ENCODE measurements around the gene HRG. TPM values are rescaled to one million over a fixed set of nuclear protein-coding genes. Genes with fewer than 3 reads are reported as not detected.

HRG gene
- polyA plus RNA-seq, 1 donor (not counting 4 experiments of a cell fraction or from before 2014, with no cell fraction given): 0.03 TPM

GRCh38 chr3:186664119-186664495 is 1.7 kb upstream of the HRG start:
- H3K4me3 ChIP-seq (ENCODE audit: control insufficient read depth in 2 of 3, extremely low read depth in 1 of 3, insufficient read depth in 2 of 3, low read depth in 1 of 3, low read length in 3 of 3): no peak overlapping the region
- DNase-seq (ENCODE audit: low read depth, low spot score): no peak
- H3K9me3 ChIP-seq (ENCODE audit: control insufficient read depth, low read depth, low read length): no peaks in the 10 kb centered on the region
- H3K27me3 ChIP-seq (ENCODE audit: control insufficient read depth, extremely low read depth, insufficient read depth, low read length): no peaks in the 10 kb centered on the region
- no peaks in the 10 kb centered on the region for H4K20me1 ChIP-seq (ENCODE audit: control insufficient read depth, extremely low read depth, insufficient read depth, low read length)
- no peak for FAIRE-seq
- no peak overlapping the region for H3K27ac ChIP-seq (ENCODE audit: control insufficient read depth, insufficient read depth, low read length)
- H3K4me1 ChIP-seq (ENCODE audit: control insufficient read depth, extremely low read depth, insufficient read depth, low read length): peaks cover 7% of the 10 kb centered on the region
- dilution Hi-C loops (cut with MboI; ENCODE audit: extremely low pct_ligation_motif_present, low sequenced_read_pairs): no loop called here
- no peak for TF ChIP-seq EZH2 (IDR thresholded peaks at IDR 0.05; ENCODE audit: low read length)
- TF ChIP-seq CTCF (optimal IDR thresholded peaks at IDR 0.05 in 1 of 3, IDR thresholded peaks at IDR 0.05 in 1 of 3, conservative IDR thresholded peaks at IDR 0.05 in 1 of 3; ENCODE audit: extremely low read depth in 1 of 3, insufficient read depth in 2 of 3, low read length in 3 of 3): no peak
- H2AFZ ChIP-seq (ENCODE audit: control insufficient read depth, low read length): no peak overlapping the region
- no peaks in the 10 kb centered on the region for H3K79me2 ChIP-seq (ENCODE audit: control insufficient read depth, insufficient read depth, low read length)
- no peak overlapping the region for H3K9ac ChIP-seq (ENCODE audit: control insufficient read depth, extremely low read depth, insufficient read depth, low read length)
- H3K4me2 ChIP-seq (ENCODE audit: control insufficient read depth, extremely low read depth, insufficient read depth, low read depth, low read length): no peak overlapping the region
- H3K9me1 ChIP-seq (ENCODE audit: control insufficient read depth, extremely low read depth, insufficient read depth, low read length): no peaks in the 10 kb centered on the region
- H3K36me3 ChIP-seq (ENCODE audit: control insufficient read depth in 2 of 2, extremely low read depth in 1 of 2, insufficient read depth in 2 of 2, low read length in 2 of 2): no peaks in the 10 kb centered on the region

- no peaks in the 10 kb centered on the region for H3K36me3 ChIP-seq (ENCODE audit: control insufficient read depth in 2 of 2, extremely low read depth in 1 of 2, insufficient read depth in 2 of 2, low read length in 2 of 2)
- no peaks in the 10 kb centered on the region for H4K20me1 ChIP-seq (ENCODE audit: control insufficient read depth, extremely low read depth, insufficient read depth, low read length)
- no peak for FAIRE-seq
- no peak overlapping the region for H3K9ac ChIP-seq (ENCODE audit: control insufficient read depth, extremely low read depth, insufficient read depth, low read length)
- no peak overlapping the region for H2AFZ ChIP-seq (ENCODE audit: control insufficient read depth, low read length)
- dilution Hi-C loops (cut with MboI; ENCODE audit: extremely low pct_ligation_motif_present, low sequenced_read_pairs): no loop called here
- no peaks in the 10 kb centered on the region for H3K9me3 ChIP-seq (ENCODE audit: control insufficient read depth, low read depth, low read length)
- H3K27ac ChIP-seq (ENCODE audit: control insufficient read depth, insufficient read depth, low read length): no peak overlapping the region
- H3K9me1 ChIP-seq (ENCODE audit: control insufficient read depth, extremely low read depth, insufficient read depth, low read length): no peaks in the 10 kb centered on the region
- no peaks in the 10 kb centered on the region for H3K79me2 ChIP-seq (ENCODE audit: control insufficient read depth, insufficient read depth, low read length)
- no peaks in the 10 kb centered on the region for H3K27me3 ChIP-seq (ENCODE audit: control insufficient read depth, extremely low read depth, insufficient read depth, low read length)
- DNase-seq (ENCODE audit: low read depth, low spot score): no peak
- H3K4me2 ChIP-seq (ENCODE audit: control insufficient read depth, extremely low read depth, insufficient read depth, low read depth, low read length): no peak overlapping the region
- TF ChIP-seq EZH2 (IDR thresholded peaks at IDR 0.05; ENCODE audit: low read length): no peak
- TF ChIP-seq CTCF (optimal IDR thresholded peaks at IDR 0.05 in 1 of 3, IDR thresholded peaks at IDR 0.05 in 1 of 3, conservative IDR thresholded peaks at IDR 0.05 in 1 of 3; ENCODE audit: extremely low read depth in 1 of 3, insufficient read depth in 2 of 3, low read length in 3 of 3): no peak
- H3K4me3 ChIP-seq (ENCODE audit: control insufficient read depth in 2 of 3, extremely low read depth in 1 of 3, insufficient read depth in 2 of 3, low read depth in 1 of 3, low read length in 3 of 3): no peak overlapping the region
- peaks cover 11% of the 10 kb centered on the region for H3K4me1 ChIP-seq (ENCODE audit: control insufficient read depth, extremely low read depth, insufficient read depth, low read length)
Measured at GRCh38 chr3:186664506-186664905, 1.3 kb upstream of the HRG start.

Data from keratinocyte (primary cell).